DLD1 (cell line): ENCODE results near the gene ZFP1.

ENCODE experiments used
- in situ Hi-C: cut with HindIII; loops from 2 replicates; pipeline ENCODE4 v1.10.0; 2017; ENCODE audit warnings: low sequenced_read_pairs

ZFP1 gene

DNA sequence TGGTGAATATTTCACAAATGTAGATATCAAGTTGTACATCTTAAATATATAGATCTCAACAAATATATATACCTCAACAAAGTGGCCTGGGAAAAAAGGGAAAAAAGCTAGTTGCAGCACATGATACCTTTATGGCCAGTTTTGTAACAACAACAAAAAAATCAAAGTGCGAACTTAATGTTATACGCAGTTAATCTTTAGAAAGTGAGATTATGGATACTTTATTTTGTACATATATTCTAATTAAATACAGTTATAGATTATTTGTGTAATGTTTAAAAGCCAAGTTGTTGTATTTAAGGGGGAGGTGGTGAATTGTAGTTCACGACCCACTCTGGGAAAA lies 385 bp upstream of the ZFP1 start:
- in situ Hi-C loops = no loop called here

GRCh38 chr16:75151798-75152197 lies 3.5 kb downstream of the ZFP1 start:
- in situ Hi-C loops = no loop called here

DNA sequence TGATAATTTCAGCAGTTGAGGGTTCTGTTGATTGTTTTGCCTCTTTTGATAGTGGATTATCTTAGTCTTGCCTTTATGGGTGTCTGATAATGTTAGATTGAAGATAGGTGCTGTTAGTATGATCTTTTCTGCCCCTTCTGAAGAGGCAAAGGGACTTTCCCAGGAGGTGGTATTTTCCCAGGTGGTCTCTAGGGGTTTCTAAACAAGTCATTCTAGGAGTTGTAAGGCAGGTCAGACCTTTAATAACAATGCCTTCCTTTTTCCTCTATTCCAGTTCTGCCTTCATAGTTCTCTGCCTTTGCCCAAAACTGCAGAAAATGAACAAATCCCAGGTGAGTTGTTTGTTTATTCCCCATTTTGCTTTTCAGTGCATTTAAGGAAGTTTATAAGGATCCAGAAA lies 4.3 kb downstream of the ZFP1 start:
- in situ Hi-C loops = no loop called here

DNA sequence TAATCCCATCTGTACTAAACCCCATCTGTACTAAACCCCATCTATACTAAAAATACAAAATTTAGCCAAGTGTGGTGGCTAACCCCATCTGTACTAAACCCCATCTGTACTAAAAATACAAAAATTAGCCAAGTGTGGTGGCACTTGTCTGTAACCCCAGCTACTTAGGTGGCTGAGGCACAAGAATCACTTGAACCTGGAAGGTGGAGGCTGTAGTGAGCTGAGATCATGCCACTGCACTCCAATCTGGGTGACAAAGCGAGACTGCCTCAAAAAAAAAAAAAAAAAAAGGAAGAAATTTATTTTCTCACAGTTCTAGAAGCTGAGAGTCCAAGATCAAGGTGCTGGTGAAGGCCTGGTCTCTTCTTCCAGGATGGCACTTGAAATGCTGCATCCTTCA lies 12.1 kb downstream of the ZFP1 start:
- in situ Hi-C loops = no loop called here

- in situ Hi-C loops = no loop called here
Measured at GRCh38 chr16:75169899-75170405, 21.6 kb downstream of the ZFP1 start.

DNA sequence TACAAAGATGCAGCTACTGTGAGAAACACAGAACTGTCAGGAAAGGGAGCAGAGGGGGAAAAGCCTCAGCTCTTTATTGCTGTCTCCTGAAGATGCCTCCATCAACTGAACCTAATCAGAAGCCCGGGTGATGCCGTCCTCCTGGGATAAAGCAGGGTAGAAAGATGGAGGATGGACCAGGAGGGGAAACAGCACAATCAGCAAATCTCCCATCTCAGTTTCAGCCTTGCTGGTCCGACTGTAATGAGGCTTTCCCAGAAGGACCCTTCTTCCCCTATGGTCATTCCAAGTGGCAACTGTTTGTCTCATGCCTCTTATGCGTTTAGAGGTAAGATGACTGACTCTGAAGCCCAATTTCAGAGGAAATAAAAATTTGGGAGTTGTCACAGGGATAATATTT lies 24.3 kb downstream of the ZFP1 start:
- in situ Hi-C loops = no loop called here

DNA sequence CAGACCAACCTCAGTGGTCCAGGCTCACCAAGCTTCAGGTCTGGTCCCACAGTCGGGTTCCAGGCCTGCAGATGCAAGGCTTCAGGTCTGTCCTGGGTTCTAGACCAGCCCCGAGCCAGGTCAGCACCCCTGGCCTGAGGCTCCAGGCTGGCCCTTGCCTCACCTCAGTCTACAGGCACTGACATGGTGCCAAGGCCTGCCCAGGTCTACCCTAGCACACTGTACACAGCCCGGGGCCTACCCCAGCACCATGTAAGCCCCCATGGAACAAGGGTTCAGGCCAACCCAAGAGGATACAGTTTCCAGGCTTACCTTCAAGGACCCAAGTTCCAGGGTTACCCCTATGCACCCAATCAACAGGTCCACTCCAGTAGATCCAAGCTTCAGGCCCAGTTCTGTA lies 26.8 kb downstream of the ZFP1 start:
- in situ Hi-C loops = loop anchor here (25.0 kb wide), 2 partner anchors 212 to 587 kb away; no protein-coding TSS in a partner anchor

- in situ Hi-C loops = loop anchor here (25.0 kb wide), 2 partner anchors 210 to 585 kb away; no protein-coding TSS in a partner anchor
Measured at GRCh38 chr16:75176926-75177325, 28.6 kb downstream of the ZFP1 start.

GRCh38 chr16:75179208-75179607 lies 30.9 kb downstream of the ZFP1 start:
- in situ Hi-C loops = loop anchor here (25.0 kb wide), 2 partner anchors 208 to 583 kb away; no protein-coding TSS in a partner anchor

- in situ Hi-C loops = loop anchor here (25.0 kb wide), 2 partner anchors 206 to 581 kb away; no protein-coding TSS in a partner anchor
Measured at GRCh38 chr16:75181630-75182029, 33.3 kb downstream of the ZFP1 start.

DNA sequence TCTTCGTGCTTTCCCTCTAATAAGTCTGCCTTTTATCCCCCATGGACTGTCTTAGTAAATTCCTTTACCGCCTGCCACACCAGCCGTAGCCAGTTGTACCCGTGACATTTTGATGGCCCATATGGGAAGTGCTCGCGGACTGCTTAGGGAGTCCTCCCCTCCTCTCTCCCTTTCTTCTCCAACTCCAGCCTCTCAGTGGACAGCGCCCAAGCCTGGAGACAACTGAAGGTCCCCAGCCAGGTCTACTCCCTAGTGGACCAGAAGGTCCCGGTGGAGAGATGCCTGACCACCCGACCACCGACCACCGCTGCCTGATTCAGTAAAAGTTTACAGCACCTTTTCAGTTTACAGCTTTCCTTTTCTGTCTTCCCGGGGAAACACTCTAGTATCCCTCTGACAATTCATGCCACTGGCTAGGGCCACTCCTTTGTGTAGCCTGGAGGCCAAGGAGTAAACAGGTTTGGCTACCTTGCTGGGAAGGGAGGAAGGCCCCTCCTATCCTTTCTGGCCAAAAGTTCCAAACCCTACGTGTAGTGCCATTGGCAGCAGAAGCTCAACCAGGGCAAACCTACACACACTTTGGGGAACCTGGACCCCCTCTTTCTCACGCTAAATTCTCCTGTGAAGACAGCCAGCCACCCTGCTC lies 40.6 kb downstream of the ZFP1 start:
- in situ Hi-C loops = loop anchor here (25.0 kb wide), 2 partner anchors 198 to 573 kb away; no protein-coding TSS in a partner anchor

DNA sequence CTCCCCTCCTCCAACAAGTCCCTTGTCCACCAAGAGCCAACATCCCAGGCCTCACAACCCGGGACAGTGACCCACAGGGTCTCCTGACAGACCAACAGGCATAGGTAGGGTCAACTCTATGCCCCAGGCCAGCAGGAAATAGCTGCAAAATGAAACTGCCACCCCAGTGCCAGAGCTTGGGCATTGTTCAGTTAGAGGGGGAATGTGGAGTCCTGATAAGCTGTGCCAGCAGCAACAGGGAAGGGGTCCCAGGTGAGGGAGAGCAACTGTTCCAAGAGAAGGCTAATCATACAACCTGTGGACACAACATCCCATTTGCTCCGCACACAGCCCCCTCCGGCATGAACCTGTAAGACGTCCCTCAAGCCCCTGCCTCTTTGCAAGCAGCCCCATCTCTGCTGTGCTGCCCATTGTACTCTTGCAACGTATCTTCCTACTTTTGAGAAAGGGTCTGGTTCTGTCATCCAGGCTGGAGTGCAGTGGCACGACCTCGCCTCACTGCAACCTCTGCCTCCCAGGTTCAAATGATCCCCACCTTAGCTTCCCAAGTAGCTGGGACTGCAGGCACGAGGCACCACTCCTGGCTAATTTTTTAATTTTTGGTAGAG lies 41.4 kb downstream of the ZFP1 start:
- in situ Hi-C loops = loop anchor here (25.0 kb wide), 2 partner anchors 198 to 573 kb away; no protein-coding TSS in a partner anchor

DNA sequence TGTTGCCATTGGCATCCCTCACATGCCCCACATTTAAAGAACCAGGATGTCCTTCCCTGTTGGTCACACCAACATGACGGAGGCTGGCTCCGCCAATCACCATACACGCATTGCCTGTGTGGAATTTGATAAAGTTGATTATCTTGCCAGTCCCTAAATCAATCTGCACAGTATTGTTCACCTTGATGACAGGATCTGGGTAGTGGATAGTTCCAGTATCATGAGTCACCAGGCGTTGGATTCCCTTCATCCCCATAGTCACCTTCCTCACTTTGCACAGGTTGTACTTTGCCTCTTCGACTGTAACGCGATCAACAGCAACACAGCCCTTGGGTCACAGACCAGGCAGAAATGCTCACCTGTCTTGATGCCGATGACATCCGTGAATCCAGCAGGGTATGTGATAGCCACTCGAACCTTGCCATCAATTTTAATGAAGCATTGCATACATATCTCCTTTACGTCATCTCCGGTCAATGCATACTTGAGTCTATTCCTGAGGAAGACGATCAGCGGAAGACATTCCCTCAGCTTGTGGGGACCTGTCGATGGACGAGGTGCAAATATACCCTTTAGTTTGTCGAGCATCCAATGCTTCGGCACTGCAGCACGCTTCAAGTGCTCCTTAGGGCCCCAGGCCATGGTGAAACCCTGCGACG lies 44.4 kb downstream of the ZFP1 start:
- in situ Hi-C loops = loop anchor here (25.0 kb wide), 2 partner anchors 195 to 570 kb away; no protein-coding TSS in a partner anchor

- in situ Hi-C loops = loop anchor here (25.0 kb wide), 2 partner anchors 194 to 569 kb away; no protein-coding TSS in a partner anchor
Measured at GRCh38 chr16:75193265-75193650, 44.9 kb downstream of the ZFP1 start.

DNA sequence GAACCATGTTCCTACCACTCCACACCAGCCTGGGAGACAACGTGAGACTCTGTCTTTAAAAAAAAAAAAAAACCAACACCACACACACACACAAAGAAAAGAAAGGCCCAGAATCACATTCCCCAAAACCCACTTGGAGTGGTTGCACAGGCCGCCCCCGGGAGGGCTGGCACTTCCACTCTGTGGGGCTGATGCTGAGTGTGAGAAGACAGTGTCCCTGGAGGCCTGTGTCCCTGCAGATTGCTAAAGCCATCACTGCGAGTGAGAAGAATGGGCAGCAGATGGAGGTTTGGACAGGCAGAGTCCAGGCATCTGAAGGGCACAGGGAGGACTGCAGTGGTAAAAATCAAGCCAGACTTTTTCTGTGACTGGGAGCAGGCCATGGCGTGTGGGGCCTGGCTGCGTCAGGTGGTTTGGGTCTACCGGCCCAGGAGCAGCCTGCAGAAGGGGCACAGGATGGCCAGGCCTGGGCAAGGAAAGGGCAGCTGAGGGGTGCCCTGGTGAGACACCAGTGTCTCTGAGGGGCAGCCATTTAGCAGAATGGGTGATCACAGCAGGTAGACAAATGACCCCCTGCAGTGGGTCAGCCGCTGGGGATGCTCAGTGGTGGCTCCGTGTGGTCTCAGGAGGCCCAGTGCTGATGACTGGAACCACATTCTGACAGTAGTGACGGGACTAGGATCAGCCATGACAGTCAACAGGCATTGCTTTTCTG lies 45.6 kb downstream of the ZFP1 start:
- in situ Hi-C loops = loop anchor here (25.0 kb wide), 2 partner anchors 193 to 568 kb away; no protein-coding TSS in a partner anchor

DNA sequence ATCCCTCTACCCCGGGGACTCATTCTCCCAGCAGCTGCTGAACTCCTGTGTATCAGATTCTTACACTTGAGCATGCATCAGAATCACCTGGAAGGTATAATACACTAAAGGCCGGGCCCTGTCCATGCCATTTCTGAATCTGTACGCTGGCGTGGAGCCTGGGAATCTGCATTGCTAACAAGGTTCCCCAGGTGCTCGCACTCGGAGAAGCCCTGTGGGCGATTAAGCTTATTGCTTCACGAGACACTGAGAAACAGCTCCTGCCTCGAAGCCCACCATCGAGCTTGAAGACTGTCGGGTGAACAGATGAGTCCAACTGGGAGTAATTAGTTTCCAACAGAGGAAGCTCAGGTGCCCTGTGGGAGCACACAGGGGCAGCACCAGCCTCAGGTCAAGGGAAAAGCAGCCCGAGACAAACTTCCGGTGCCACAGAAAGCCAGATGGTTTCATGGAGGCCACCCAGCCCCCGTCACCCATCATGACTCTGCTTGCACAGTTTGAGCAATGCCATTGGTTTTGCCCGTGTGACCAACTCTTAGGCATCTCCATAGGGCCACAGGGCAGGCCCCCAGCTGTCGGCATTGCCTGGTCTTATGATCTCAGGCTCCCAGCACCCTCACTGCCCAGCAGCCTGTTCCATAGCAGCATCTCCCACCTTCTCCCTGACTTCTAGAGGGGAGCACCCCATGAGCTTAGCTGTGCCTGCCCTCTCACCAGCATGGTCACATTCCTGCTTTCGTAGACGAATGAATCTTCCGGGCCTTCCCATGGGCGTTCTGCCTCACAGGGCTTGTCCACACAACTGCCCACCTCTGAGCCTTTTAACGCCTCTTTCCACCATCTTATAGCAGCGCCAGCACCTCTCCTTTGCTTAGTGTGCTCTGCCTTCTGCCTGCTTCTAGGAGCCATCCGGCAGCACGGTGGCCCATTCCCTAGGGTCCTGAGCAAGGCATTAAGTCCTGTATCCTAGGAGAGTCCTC lies 47.8 kb downstream of the ZFP1 start:
- in situ Hi-C loops = loop anchor here (25.0 kb wide), 2 partner anchors 191 to 566 kb away; no protein-coding TSS in a partner anchor

DNA sequence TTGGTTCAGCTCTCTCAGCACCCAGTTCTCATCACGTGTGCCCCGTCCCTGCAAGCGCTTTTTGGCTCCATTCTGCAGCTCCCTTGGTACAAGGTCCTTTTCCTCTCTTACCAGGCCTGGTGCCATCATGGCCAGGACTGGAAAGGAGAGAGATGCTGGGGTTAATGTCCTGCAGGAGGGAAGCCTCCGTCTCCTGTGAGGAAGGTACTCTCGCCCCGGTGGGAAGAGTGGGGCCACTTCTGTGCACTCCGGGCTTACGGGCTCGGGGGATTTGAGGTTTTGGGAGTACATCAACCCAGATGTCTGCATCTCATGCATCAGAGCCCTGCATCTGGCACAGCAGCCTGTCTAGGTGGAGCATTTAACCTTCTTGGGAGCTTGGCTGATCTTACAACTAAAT lies 48.5 kb downstream of the ZFP1 start:
- in situ Hi-C loops = loop anchor here (25.0 kb wide), 2 partner anchors 190 to 565 kb away; no protein-coding TSS in a partner anchor

GRCh38 chr16:75197522-75198134 lies 49.3 kb downstream of the ZFP1 start:
- in situ Hi-C loops = loop anchor here (25.0 kb wide), 2 partner anchors 190 to 565 kb away; no protein-coding TSS in a partner anchor

DNA sequence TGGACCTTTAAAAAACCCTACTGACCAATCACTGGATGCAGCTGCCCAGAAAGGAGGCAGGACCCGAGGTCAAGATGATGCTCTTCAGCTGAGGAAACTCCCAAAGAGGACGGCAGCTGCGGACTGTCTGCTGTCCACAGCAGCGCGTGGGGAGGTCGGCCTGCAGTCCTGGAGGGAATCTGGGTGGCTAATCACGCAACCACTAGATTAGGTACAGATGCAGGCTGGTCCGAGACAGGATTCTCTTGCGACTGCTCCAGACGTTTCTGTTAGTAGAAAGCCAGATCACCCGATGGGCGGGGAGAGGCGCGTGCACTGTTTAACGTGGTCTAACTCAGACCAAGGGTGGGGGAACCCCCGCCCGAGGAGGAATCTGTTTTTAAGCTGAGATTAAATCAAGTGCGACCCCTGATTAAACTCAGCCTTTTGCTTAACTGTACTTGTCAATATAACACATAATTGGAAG lies 49.8 kb downstream of the ZFP1 start:
- in situ Hi-C loops = loop anchor here (25.0 kb wide), 2 partner anchors 189 to 564 kb away; no protein-coding TSS in a partner anchor
